Spinal cord (tissue), 10 donors: ENCODE results near the gene NFKB1. TPM values are rescaled to one million over a fixed set of nuclear protein-coding genes. Genes with fewer than 3 reads are reported as not detected.

ENCODE experiments used
- DNase-seq, 6 donors: peaks; one replicate each; pipeline versions ENCODE4 v3.0.0 to v3.0.0-alpha.2; 2013 to 2015; ENCODE audit warnings: low spot score in 6 of 6, low read depth in 4 of 6
- H3K27ac ChIP-seq: one replicate; pipeline ENCODE4 v1.5.1; 2013; ENCODE audit warnings: low read depth, low read length, control low read depth
- H3K27me3 ChIP-seq: one replicate; pipeline ENCODE4 v1.6.1; 2013; ENCODE audit warnings: low read length; ENCODE audit not compliant: control insufficient read depth, insufficient read depth
- H3K36me3 ChIP-seq: one replicate; pipeline ENCODE4 v1.6.1; 2013; ENCODE audit warnings: low read length; ENCODE audit not compliant: control insufficient read depth, insufficient read depth
- H3K4me1 ChIP-seq: one replicate; pipeline ENCODE4 v1.6.1; 2013; ENCODE audit warnings: low read length; ENCODE audit not compliant: control insufficient read depth, insufficient read depth
- H3K4me3 ChIP-seq: one replicate; pipeline ENCODE4 v1.5.1; 2013; ENCODE audit warnings: low read depth, low read length, control low read depth
- H3K9me3 ChIP-seq: one replicate; pipeline ENCODE4 v1.6.1; 2013; ENCODE audit warnings: low read length; ENCODE audit not compliant: control insufficient read depth, insufficient read depth
- WGBS: methylation state at CpG from one replicate; pipeline ENCODE4 v1.1.5; 2013; ENCODE audit warnings: missing lambda C conversion rate; ENCODE audit not compliant: insufficient coverage; 5-methylcytosine and 5-hydroxymethylcytosine counted together
- polyA plus RNA-seq, 2 donors: library from polyadenylated mRNA; unstranded; fragments of 120-200 nt; gene quantifications; one replicate each; pipeline ENCODE4 v1.2.1, GENCODE V29; 2013; ENCODE audit not compliant: insufficient read length in 2 of 2
- total RNA-seq, 2 donors: library from RNA; depleted of rRNA in 1 of 2; stranded (reverse); fragments of 120-200 nt in 1 of 2; fragments of >200 nt in 1 of 2; gene quantifications; one replicate each; pipeline versions ENCODE4 v1.2.3 to v1.2.4, GENCODE V29; 2013 to 2014
- donor health status: healthy.

NFKB1 gene
- total and polyA plus RNA-seq, 4 donors = 12.5 to 19.2 (median 16.1) TPM

DNA sequence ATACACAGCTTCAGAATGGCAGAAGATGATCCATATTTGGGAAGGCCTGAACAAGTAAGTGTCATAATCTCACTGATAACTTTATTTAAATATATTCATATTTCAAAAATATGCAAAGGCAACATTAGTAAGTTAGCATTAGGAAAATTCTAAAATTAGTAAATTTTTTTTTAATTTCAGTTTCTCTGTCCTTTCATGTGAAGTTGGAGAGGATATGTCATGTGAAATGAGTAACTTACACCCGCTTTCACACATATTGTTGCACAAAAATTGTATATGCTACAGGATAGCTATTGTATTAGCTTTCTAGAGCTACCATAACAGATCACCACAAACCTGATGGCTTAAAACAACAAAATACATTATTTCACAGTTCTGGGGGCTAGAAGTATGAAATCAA, 24.3 kb downstream of the NFKB1 start:
- no CpG with 5 or more reads among the region's 1 CpG for WGBS
- H3K4me3 ChIP-seq = no peak overlapping the region

DNA sequence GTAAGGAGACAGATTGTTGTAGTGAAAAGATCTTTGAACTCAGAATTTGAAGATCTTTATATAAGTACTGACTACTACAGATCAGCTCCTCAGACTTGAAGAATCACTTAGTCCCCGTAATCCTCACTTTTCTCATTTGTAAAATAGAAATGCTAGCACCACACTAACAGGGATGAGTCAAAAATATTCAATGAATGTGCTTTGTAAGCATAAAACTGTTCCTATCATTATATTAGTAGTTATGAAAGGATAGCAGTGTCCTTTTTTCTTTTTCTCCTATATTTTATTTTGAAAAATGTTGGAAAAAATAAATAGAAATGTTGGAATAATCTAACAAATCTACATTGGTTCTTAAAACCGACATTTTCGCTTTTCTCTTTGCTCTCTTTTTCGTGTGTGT, 25.4 kb downstream of the NFKB1 start:
- Histone ChIP-seq H3K36me3 (no peaks in the 10 kb centered on the region), H3K4me1 (no peaks in the 10 kb centered on the region), H3K27me3 (no peaks in the 10 kb centered on the region), H3K9me3 (no peaks in the 10 kb centered on the region), H3K4me3 (no peak overlapping the region), H3K27ac (no peak overlapping the region)
- no CpG with 5 or more reads among the region's 4 CpGs for WGBS
- DNase-seq = no peak

More for the DNA sequence above, 24.3 kb downstream of the NFKB1 start:
- no peak for DNase-seq
- no peak overlapping the region for H3K27ac ChIP-seq
- H3K27me3 ChIP-seq = no peaks in the 10 kb centered on the region
- no peaks in the 10 kb centered on the region for H3K36me3 ChIP-seq
- H3K9me3 ChIP-seq = no peaks in the 10 kb centered on the region
- no peaks in the 10 kb centered on the region for H3K4me1 ChIP-seq

DNA sequence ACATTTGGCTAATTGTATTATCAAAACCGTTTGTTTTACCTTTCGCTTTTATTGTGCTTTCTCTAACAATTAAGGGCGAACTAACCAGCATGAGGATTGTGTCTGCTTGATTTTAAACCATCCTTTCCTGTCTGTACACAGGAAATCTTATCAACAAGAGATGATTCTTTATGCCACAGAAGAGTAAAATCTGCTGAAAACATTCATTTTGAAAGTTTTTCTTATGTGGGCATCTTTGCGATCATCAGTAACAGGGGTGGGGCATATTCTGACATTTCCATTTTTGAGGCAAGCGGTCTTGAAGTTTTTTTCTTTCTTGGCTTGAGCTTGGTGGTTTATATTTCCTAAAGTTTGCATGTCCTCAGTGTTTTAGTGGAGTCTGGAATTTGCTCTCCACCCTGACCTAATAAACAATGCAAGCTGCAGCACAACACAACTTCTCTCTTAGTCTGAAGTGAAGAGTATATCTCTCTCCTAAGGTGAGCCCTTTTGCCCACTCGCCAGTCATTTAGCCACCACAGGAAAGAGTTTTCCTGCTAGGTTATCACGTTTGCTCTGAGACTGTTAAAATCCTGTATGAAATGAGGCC, 26.6 kb downstream of the NFKB1 start:
- WGBS = no CpG with 5 or more reads among the region's 7 CpGs
- H3K27me3 ChIP-seq = no peaks in the 10 kb centered on the region
- H3K9me3 ChIP-seq = no peaks in the 10 kb centered on the region
- no peak overlapping the region for H3K4me3 ChIP-seq
- H3K27ac ChIP-seq = no peak overlapping the region
- no peak for DNase-seq
- H3K36me3 ChIP-seq = no peaks in the 10 kb centered on the region
- H3K4me1 ChIP-seq = no peaks in the 10 kb centered on the region

DNA sequence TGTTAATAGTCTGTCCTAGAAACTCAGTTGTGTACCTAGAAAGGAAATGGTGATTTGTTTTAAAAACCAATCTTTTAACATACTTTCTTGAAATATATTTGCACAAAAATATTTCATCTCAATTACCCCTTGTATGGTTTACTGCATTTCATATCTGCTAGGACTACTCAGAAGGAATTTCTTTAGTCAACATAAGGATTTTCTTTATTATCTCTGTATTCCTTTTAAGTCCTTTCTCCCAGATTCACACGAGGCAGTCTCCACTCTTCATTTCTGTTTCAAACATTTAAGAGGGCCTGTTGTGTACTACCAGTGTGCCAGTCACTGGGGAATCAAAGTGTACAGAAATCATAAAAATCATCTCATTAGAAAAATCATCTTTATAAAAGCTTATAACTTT, 28.8 kb downstream of the NFKB1 start:
- Histone ChIP-seq H3K27ac (no peak overlapping the region), H3K36me3 (no peaks in the 10 kb centered on the region), H3K27me3 (no peaks in the 10 kb centered on the region), H3K4me1 (no peaks in the 10 kb centered on the region), H3K9me3 (no peaks in the 10 kb centered on the region), H3K4me3 (no peak overlapping the region)
- DNase-seq = no peak
- no CpG with 5 or more reads among the region's 1 CpG for WGBS

DNA sequence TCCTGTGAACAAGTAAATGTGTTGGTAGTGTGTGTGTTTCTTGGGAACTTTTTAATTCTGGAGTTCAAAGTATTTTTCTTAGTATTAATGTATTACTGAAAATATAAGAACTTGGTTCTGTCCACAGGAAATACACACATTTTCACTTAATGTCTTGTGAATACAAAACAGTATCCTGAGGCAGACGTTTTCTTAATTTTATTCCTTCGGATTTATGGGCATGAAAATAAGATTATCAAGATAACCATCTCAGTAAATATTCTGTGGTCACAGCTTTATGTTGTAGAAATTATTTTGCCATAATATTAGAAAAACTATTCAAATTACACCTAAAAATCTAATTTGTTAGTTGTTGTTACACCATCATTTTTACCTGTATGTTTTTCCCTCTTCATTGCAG, 29.8 kb downstream of the NFKB1 start:
- no peaks in the 10 kb centered on the region for H3K27me3 ChIP-seq
- H3K4me1 ChIP-seq = no peaks in the 10 kb centered on the region
- H3K36me3 ChIP-seq = no peaks in the 10 kb centered on the region
- H3K27ac ChIP-seq = no peak overlapping the region
- DNase-seq = no peak
- no peaks in the 10 kb centered on the region for H3K9me3 ChIP-seq
- H3K4me3 ChIP-seq = no peak overlapping the region
- no CpG with 5 or more reads among the region's 2 CpGs for WGBS

DNA sequence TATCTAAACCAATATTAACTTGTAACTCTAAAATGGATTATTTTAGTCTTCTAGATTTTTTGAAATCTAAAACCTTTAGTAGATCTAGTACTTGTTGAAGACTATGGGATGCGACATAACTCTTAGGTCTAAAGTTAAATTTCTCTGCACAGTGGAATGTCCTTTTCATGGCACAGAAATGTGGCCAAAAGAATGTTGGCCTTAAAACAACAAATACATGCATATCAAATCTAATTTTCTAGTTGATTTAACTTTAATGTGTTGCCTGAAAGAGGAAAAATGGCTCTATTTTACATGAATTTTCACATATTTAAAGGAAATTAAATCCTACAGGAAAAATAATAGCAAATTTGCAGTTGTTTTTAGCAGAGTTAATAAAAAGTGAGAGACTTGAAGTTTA, 30.3 kb downstream of the NFKB1 start:
- Histone ChIP-seq H3K4me3 (no peak overlapping the region), H3K27me3 (no peaks in the 10 kb centered on the region), H3K27ac (no peak overlapping the region), H3K4me1 (no peaks in the 10 kb centered on the region), H3K9me3 (no peaks in the 10 kb centered on the region), H3K36me3 (no peaks in the 10 kb centered on the region)
- no CpG with 5 or more reads among the region's 1 CpG for WGBS
- no peak for DNase-seq

DNA sequence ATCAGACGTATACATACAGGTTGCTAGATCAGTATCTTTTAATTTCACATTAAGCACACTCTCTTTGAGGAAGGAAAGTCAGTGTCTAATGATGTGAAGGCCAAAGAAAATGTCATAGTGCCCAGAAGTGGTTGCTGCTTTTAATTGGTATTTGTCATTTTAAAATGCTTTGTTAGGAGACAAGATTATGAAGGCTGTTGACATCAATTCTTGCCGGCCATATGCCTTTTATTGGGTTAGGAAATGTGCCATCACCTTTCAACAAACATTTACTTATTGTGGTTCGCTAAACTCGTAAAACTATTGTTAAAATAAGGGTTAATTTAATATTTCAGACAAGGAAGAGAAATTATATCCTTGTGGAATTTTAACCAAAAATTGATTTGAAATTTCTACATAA, 32.2 kb downstream of the NFKB1 start:
- no peaks in the 10 kb centered on the region for H3K9me3 ChIP-seq
- WGBS = no CpG with 5 or more reads among the region's 4 CpGs
- H3K27me3 ChIP-seq = no peaks in the 10 kb centered on the region
- H3K27ac ChIP-seq = no peak overlapping the region
- no peaks in the 10 kb centered on the region for H3K4me1 ChIP-seq
- no peak for DNase-seq
- H3K36me3 ChIP-seq = no peaks in the 10 kb centered on the region
- no peak overlapping the region for H3K4me3 ChIP-seq

DNA sequence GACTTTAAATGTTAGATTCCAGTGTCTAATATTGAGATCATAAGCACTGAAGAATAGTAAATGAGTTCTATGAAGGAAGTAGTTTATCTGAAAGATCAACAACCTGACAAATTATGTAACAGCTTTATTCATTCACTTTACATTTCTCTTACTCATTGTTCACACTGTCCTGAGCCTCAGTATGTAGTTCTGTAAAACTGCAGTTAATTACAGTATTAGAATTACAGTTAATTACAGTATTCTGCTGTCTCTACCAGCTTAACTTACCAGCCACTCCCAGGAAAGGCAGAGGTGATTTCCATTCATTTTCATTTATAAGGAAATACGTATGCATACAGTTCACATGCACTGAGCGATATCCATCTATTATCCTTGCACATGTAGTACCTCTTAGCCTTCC, 32.7 kb downstream of the NFKB1 start:
- H3K27ac ChIP-seq = no peak overlapping the region
- no peaks in the 10 kb centered on the region for H3K36me3 ChIP-seq
- DNase-seq = no peak
- no peaks in the 10 kb centered on the region for H3K9me3 ChIP-seq
- no peaks in the 10 kb centered on the region for H3K27me3 ChIP-seq
- WGBS = no CpG with 5 or more reads among the region's 2 CpGs
- no peaks in the 10 kb centered on the region for H3K4me1 ChIP-seq
- no peak overlapping the region for H3K4me3 ChIP-seq

DNA sequence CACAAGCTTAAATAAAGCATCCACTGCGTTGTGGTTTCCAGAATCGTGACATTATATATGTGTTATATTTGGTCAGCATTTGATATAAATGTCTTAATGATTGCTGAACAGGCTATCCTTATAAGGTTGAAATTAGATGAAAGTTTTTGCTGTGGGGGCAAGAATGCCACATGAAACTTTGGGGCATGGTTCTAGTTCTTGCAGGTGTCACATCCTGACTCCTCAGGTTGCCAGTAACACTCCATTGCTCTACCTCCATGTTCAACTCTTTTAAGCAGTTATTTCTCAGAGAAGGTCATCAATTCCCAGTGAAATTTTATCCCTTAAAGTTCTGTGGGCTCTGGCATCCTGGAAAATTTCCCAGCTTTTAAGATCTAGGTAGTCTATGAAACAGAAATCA, 33.7 kb downstream of the NFKB1 start:
- Histone ChIP-seq H3K9me3 (no peaks in the 10 kb centered on the region), H3K4me1 (no peaks in the 10 kb centered on the region), H3K27me3 (no peaks in the 10 kb centered on the region), H3K4me3 (no peak overlapping the region), H3K36me3 (no peaks in the 10 kb centered on the region), H3K27ac (no peak overlapping the region)
- WGBS = 100% methylated on average over 2 of the region's 2 CpGs
- no peak for DNase-seq

DNA sequence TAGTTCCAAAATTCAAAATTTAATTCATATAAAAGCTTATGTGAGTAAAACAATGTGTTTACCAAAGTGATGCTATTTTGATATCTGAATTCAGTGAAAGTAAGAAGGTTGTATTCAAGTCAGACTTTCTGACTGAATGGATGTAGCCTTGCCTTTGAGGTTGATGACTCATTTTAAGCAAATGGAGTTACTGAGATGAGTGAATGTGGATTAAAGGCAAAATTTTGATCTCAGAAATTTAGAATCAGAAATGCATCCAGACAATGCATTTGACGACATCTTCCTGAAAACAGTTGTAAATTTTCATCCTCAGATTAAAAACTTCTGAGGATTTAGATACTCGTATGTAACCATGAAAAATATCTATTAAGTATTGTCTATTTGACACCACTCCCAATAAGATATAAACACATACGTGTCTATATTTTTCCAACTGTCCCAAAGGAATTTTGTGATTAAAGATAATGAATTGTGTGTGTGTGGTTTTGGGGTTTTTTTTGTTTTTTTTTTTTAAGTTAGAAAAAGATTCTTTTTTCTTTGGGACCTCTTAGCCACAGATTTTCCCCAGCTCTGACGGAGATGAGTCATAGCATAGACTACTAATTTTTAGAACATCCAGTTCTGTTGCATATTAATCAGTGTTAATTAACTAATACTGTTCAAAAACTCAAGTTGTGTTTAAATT, 34.4 kb downstream of the NFKB1 start:
- Histone ChIP-seq H3K27me3 (no peaks in the 10 kb centered on the region), H3K4me1 (no peaks in the 10 kb centered on the region), H3K36me3 (no peaks in the 10 kb centered on the region), H3K4me3 (no peak overlapping the region), H3K27ac (no peak overlapping the region), H3K9me3 (no peaks in the 10 kb centered on the region)
- WGBS = no CpG with 5 or more reads among the region's 4 CpGs
- DNase-seq = no peak
